Measurements from ENCODE around the gene IMMT.

- TF ChIP-seq CTCF (IDR thresholded peaks at IDR 0.05) = no peak
- TF ChIP-seq EP300 (IDR thresholded peaks at IDR 0.05) = no peak
- no peak for TF ChIP-seq POLR2A (IDR thresholded peaks at IDR 0.05)
These were observed 54.3 kb downstream of the IMMT start for GRCh38 chr2:86140969-86141392.

Data from tibial nerve (tissue), 4 donors.